Measurements from ENCODE around the gene TBCC. TPM values are rescaled to one million over a fixed set of nuclear protein-coding genes. Genes with fewer than 3 reads are reported as not detected.

Gene TBCC
- total and polyA plus RNA-seq, 2 of the 13 experiments (the other 11 are each of a cell fraction or from before 2014, with no cell fraction given), result 14.8 to 36.1 TPM

DNA sequence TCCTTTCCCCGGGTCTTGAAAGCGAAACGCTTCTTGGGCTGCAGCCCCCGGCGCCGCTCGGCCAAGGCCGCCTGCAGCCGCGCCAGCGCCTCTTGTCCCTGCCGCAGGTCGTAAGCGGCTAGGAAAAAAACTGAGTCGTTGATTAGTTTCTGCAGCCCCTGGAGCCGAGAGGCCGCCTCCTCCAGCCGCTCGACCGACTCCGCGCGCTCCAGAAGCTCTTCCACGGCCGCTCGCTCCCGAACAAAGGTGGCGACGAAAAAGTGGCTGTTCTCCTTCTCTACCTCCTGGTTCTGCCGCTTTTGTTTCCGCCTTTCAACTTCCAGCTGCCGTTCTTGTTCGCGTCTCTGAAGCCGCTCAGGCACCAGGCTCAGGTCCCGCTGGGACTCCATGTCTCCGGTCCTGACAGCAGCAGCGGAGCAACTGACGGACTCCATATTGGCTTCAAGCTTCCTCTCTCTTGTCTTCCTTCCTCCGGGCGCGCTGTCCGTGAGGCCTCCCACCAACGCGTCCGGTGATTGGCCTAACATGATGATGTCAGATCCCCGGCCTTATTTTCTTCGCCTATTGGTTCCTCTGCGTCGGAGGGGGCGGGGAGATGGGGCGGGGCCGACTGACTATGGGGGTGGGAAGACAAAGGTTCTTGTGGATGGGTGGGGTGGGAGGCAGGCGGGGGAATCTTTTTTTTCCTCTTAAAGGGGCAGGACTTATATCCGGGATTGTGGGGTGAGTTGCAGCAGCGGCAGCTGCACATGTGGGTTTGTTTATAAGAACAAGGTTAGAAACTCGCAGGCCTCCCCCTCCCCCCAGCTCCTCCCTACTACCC lies at the start of gene TBCC (continued):
- TF ChIP-seq, protein P1, sequence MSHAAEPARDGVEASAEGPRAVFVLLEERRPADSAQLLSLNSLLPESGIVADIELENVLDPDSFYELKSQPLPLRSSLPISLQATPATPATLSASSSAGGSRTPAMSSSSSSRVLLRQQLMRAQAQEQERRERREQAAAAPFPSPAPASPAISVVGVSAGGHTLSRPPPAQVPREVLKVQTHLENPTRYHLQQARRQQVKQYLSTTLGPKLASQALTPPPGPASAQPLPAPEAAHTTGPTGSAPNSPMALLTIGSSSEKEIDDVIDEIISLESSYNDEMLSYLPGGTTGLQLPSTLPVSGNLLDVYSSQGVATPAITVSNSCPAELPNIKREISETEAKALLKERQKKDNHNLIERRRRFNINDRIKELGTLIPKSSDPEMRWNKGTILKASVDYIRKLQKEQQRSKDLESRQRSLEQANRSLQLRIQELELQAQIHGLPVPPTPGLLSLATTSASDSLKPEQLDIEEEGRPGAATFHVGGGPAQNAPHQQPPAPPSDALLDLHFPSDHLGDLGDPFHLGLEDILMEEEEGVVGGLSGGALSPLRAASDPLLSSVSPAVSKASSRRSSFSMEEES (CRISPR knock-in tag; IDR thresholded peaks at IDR 0.05), result no peak
- TF ChIP-seq ARID2 (CRISPR knock-in tag; IDR thresholded peaks at IDR 0.05; ENCODE audit: borderline replicate concordance), result peak; percentile 21; the same call in 1 of the 2 replicates
- TF ChIP-seq JUND (CRISPR knock-in tag; IDR thresholded peaks at IDR 0.05), result no peak
- no peak for TF ChIP-seq ZNF33A (CRISPR knock-in tag; IDR thresholded peaks at IDR 0.05; ENCODE audit: borderline replicate concordance)
- TF ChIP-seq SMAD9 (CRISPR knock-in tag; IDR thresholded peaks at IDR 0.05), result no peak
- TF ChIP-seq ZFP36L1 (CRISPR knock-in tag; IDR thresholded peaks at IDR 0.05), result peak; percentile 83; the same call in 1 of the 2 replicates
- no peak for TF ChIP-seq SRSF4 (IDR thresholded peaks at IDR 0.05; ENCODE audit: low read depth, low read length, poor library complexity, severe bottlenecking)
- TF ChIP-seq ZNF12 (CRISPR knock-in tag; IDR thresholded peaks at IDR 0.05), result no peak
- no peak for TF ChIP-seq JUNB (CRISPR knock-in tag; IDR thresholded peaks at IDR 0.05; ENCODE audit: borderline replicate concordance)
- TF ChIP-seq NCOA2 (CRISPR knock-in tag; IDR thresholded peaks at IDR 0.05), result peak; percentile 41; the same call in 1 of the 2 replicates
- TF ChIP-seq, protein P2, sequence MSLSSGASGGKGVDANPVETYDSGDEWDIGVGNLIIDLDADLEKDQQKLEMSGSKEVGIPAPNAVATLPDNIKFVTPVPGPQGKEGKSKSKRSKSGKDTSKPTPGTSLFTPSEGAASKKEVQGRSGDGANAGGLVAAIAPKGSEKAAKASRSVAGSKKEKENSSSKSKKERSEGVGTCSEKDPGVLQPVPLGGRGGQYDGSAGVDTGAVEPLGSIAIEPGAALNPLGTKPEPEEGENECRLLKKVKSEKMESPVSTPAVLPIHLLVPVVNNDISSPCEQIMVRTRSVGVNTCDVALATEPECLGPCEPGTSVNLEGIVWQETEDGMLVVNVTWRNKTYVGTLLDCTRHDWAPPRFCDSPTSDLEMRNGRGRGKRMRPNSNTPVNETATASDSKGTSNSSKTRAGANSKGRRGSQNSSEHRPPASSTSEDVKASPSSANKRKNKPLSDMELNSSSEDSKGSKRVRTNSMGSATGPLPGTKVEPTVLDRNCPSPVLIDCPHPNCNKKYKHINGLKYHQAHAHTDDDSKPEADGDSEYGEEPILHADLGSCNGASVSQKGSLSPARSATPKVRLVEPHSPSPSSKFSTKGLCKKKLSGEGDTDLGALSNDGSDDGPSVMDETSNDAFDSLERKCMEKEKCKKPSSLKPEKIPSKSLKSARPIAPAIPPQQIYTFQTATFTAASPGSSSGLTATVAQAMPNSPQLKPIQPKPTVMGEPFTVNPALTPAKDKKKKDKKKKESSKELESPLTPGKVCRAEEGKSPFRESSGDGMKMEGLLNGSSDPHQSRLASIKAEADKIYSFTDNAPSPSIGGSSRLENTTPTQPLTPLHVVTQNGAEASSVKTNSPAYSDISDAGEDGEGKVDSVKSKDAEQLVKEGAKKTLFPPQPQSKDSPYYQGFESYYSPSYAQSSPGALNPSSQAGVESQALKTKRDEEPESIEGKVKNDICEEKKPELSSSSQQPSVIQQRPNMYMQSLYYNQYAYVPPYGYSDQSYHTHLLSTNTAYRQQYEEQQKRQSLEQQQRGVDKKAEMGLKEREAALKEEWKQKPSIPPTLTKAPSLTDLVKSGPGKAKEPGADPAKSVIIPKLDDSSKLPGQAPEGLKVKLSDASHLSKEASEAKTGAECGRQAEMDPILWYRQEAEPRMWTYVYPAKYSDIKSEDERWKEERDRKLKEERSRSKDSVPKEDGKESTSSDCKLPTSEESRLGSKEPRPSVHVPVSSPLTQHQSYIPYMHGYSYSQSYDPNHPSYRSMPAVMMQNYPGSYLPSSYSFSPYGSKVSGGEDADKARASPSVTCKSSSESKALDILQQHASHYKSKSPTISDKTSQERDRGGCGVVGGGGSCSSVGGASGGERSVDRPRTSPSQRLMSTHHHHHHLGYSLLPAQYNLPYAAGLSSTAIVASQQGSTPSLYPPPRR (CRISPR knock-in tag; IDR thresholded peaks at IDR 0.05; ENCODE audit: borderline replicate concordance), result no peak
- no peak for TF ChIP-seq ZNF562 (CRISPR knock-in tag; IDR thresholded peaks at IDR 0.05; ENCODE audit: borderline replicate concordance)
- TF ChIP-seq ZFP36 (IDR thresholded peaks at IDR 0.05; ENCODE audit: borderline replicate concordance, low read depth, low read length, partially characterized antibody), result no peak
- TF ChIP-seq RFX3 (CRISPR knock-in tag; IDR thresholded peaks at IDR 0.05), result no peak; the same call in 1 of the 2 replicates
- no peak for TF ChIP-seq NFIB (CRISPR knock-in tag; IDR thresholded peaks at IDR 0.05; ENCODE audit: borderline replicate concordance)
- no peak for TF ChIP-seq SOX6 (IDR thresholded peaks at IDR 0.05)
- TF ChIP-seq SOX6 (CRISPR knock-in tag; IDR thresholded peaks at IDR 0.05), result no peak
- TF ChIP-seq ZNF124 (CRISPR knock-in tag; IDR thresholded peaks at IDR 0.05), result 0 out of 2 replicates have a peak, but pooled peaks have one; percentile 68
- no peak for TF ChIP-seq ZNF17 (CRISPR knock-in tag; IDR thresholded peaks at IDR 0.05)
- no peak; the same call in 1 of the 2 replicates for TF ChIP-seq ZNF788 (CRISPR knock-in tag; IDR thresholded peaks at IDR 0.05; ENCODE audit: borderline replicate concordance)
- no peak for TF ChIP-seq NFE2 (CRISPR knock-in tag; IDR thresholded peaks at IDR 0.05)
- TF ChIP-seq ZKSCAN5 (CRISPR knock-in tag; IDR thresholded peaks at IDR 0.05), result no peak
- TF ChIP-seq, protein P3, sequence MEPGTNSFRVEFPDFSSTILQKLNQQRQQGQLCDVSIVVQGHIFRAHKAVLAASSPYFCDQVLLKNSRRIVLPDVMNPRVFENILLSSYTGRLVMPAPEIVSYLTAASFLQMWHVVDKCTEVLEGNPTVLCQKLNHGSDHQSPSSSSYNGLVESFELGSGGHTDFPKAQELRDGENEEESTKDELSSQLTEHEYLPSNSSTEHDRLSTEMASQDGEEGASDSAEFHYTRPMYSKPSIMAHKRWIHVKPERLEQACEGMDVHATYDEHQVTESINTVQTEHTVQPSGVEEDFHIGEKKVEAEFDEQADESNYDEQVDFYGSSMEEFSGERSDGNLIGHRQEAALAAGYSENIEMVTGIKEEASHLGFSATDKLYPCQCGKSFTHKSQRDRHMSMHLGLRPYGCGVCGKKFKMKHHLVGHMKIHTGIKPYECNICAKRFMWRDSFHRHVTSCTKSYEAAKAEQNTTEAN (CRISPR knock-in tag; conservative IDR thresholded peaks at IDR 0.05), result no peak
